Panc1 (cell line): ENCODE results near the gene PRPS1L1. TPM values are rescaled to one million over a fixed set of nuclear protein-coding genes. Genes with fewer than 3 reads are reported as not detected.

Source experiments
- ATAC-seq: fragments of 200-7000 bp; cut with Tn5 transposase; 2 replicates; pipeline ENCODE4 v1.9.1; 2020; ENCODE audit warnings: mild to moderate bottlenecking, moderate library complexity
- BruUV-seq: library from RNA; stranded (reverse); fragments of 400-500 nt; replicated peaks from 2 replicates; lab custom pipeline; 2021; lab: Mats Ljungman, UMichigan
- CTCF ChIA-PET: fragments of 300-600 bp; sonication (Branson Sonifier 250); formaldehyde crosslinking; loops from one replicate; lab custom pipeline; 2022; ENCODE audit warnings: antibody characterized with exemption; lab: Charles Lee
- POLR2A ChIA-PET: fragments of 300-600 bp; sonication (Branson Sonifier 250); formaldehyde crosslinking; loops from one replicate; lab custom pipeline; 2022; ENCODE audit warnings: antibody characterized with exemption; lab: Charles Lee
- DNase-seq: peaks from one replicate; pipeline ENCODE4 v3.0.0-alpha.2; 2010; ENCODE audit warnings: low read depth, low spot score
- H3K27ac ChIP-seq: 2 replicates; pipeline ENCODE4 v1.5.1; 2011; ENCODE audit warnings: mild to moderate bottlenecking, low read length, inconsistent platforms
- H3K27me3 ChIP-seq: fragments of 200-500 bp; sonication (Bioruptor generic); 2 replicates; pipeline ENCODE4 v1.6.0; 2014; ENCODE audit warnings: low read length, inconsistent platforms; ENCODE audit not compliant: control insufficient read depth, insufficient read depth
- H3K36me3 ChIP-seq: fragments of 200-500 bp; sonication (Bioruptor generic); 2 replicates; pipeline ENCODE4 v1.5.1; 2014; ENCODE audit warnings: inconsistent platforms, mild to moderate bottlenecking, low read length, moderate library complexity; ENCODE audit not compliant: control insufficient read depth, insufficient read depth
- H3K4me1 ChIP-seq: 2 replicates; pipeline ENCODE4 v1.5.1; 2011; ENCODE audit warnings: inconsistent platforms, mild to moderate bottlenecking, low read length, moderate library complexity; ENCODE audit not compliant: control insufficient read depth, insufficient read depth
- H3K4me3 ChIP-seq, 2 experiments: 2 replicates each; pipeline ENCODE4 v1.5.1; 2011 to 2012; ENCODE audit warnings: low read depth in 2 of 2, low read length in 2 of 2, mild to moderate bottlenecking in 2 of 2, inconsistent platforms in 1 of 2, moderate library complexity in 1 of 2
- H3K9me3 ChIP-seq: fragments of 200-500 bp; sonication (Bioruptor generic); 2 replicates; pipeline ENCODE4 v1.5.1; 2014; ENCODE audit warnings: low read depth, mild to moderate bottlenecking, inconsistent platforms, low read length, moderate library complexity; ENCODE audit not compliant: control insufficient read depth, insufficient read depth
- CTCF ChIP-seq: fragments of 450-650 bp; IDR thresholded peaks from 2 replicates; pipeline ENCODE4 v1.5.1; 2017; ENCODE audit warnings: mild to moderate bottlenecking
- POLR2AphosphoS5 ChIP-seq: IDR thresholded peaks from 2 replicates; pipeline ENCODE4 v1.6.1; 2012; ENCODE audit warnings: mild to moderate bottlenecking, low read depth, low read length, moderate library complexity
- REST ChIP-seq, 2 experiments: IDR thresholded peaks; 2 replicates each; pipeline ENCODE4 v1.6.1; 2011 to 2012; ENCODE audit warnings: low read depth in 2 of 2, control low read depth in 1 of 2, low read length in 1 of 2, mild to moderate bottlenecking in 1 of 2, moderate library complexity in 1 of 2; ENCODE audit not compliant: insufficient read depth in 1 of 2
- SIN3A ChIP-seq: IDR thresholded peaks from 2 replicates; pipeline ENCODE4 v1.6.1; 2012; ENCODE audit warnings: low read depth, mild to moderate bottlenecking, low read length, moderate library complexity, borderline replicate concordance; ENCODE audit not compliant: insufficient read depth
- TCF7L2 ChIP-seq: IDR thresholded peaks from 2 replicates; pipeline ENCODE4 v1.6.1; 2011; ENCODE audit warnings: mild to moderate bottlenecking, low read depth, low read length, inconsistent platforms
- in situ Hi-C: cut with HindIII; loops from 2 replicates; pipeline ENCODE4 v1.10.0; 2016; ENCODE audit warnings: low sequenced_read_pairs, low pct_unique_long_range_greater_than_20kb
- intact Hi-C: fragments of 100-400 bp; cut with micrococcal nuclease; formaldehyde crosslinking; loops from one replicate; pipeline ENCODE4 v1.10.0; 2022; ENCODE audit not compliant: unreplicated experiment
- total RNA-seq: library from RNA; stranded (reverse); gene quantifications from one replicate; pipeline ENCODE4 v1.2.1, GENCODE V29; 2021; ENCODE audit not compliant: unreplicated experiment

The PRPS1L1 gene
- total RNA-seq, 1 experiment from 2014 or later = not detected

- Histone ChIP-seq H3K9me3 (no peaks in the 10 kb centered on the region), H3K27ac (no peak overlapping the region), H3K36me3 (no peaks in the 10 kb centered on the region), H3K4me3 (no peak overlapping the region), H3K4me1 (no peaks in the 10 kb centered on the region), H3K27me3 (peaks cover 2% of the 10 kb centered on the region; the same call in 1 of the 2 replicates)
- ChIA-PET CTCF (no interaction called here), POLR2A (no interaction called here)
- in situ Hi-C loops = no loop called here
- DNase-seq (no peak), ATAC-seq (no peak)
- BruUV-seq = no TSS peak
- intact Hi-C loops = no loop called here
- TF ChIP-seq REST (IDR thresholded peaks at IDR 0.05; ENCODE audit: insufficient read depth in 1 of 2, low read depth in 2 of 2, low read length in 1 of 2) (no peak), POLR2AphosphoS5 (no peak), TCF7L2 (no peak), CTCF (no peak), SIN3A (no peak)
Measured at GRCh38 chr7:17986851-17987250, 40.8 kb downstream of the PRPS1L1 start.

DNA sequence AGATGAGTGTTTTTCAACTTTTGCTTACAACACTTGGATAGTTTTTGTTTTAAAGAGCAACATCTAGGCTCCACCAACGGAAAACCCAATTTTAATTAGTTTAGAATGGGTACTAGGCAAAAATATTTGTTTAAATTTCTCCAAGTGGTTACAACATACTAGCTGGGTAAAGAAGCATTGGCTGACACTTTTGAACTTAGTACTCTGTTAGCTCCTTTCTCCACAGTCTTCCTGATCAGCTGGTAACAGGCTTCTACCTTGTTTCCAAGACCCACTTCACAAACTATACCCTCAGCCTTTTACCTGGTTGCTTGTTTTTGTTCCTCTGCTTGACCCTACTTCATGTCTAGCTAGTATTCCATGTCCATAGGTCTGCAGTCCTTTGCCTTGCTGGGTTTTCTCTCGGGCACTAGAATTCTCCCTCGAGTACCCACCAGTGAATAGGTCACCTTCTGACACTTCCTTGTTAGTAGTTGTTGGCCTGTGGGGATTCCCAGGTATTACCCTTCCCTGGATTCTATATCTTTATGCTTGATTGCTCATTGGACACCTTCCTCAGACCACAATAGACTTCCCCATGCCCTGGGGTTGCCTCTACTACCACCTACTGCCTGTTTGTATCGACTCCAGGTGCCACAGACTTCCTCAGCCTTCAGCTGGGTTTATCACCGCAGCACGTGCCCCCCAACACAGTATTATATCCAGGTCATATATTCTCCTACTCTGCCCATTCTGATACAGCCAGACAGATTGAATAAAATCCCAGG, 42.0 kb downstream of the PRPS1L1 start:
- Histone ChIP-seq H3K27me3 (peaks cover 2% of the 10 kb centered on the region; the same call in 1 of the 2 replicates), H3K9me3 (no peaks in the 10 kb centered on the region), H3K36me3 (no peaks in the 10 kb centered on the region), H3K4me3 (no peak overlapping the region), H3K4me1 (no peaks in the 10 kb centered on the region), H3K27ac (no peak overlapping the region)
- no TSS peak for BruUV-seq
- POLR2A ChIA-PET = no interaction called here
- intact Hi-C loops (no loop called here), in situ Hi-C loops (no loop called here)
- DNase-seq (no peak), ATAC-seq (no peak)
- TF ChIP-seq POLR2AphosphoS5 (no peak), SIN3A (no peak)
- CTCF ChIA-PET = no interaction called here

DNA sequence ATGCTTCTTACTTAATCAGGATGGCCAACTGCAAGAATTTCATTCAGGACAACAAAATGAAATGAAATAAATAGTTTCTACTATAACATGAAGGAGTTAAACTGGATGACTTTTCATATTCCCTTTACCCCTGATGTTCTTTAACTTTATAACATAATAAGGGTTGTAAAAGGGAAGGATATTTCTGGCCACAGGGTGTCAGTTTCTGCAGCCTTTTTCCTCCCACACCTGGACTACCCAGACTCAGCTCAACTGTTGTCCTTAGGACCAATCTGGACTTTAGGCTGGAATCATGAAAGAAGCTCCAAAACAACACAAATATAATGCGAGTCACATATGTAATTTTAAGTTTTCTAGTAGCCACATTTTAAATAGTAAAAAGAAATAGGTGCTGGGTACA, 43.4 kb downstream of the PRPS1L1 start:
- intact Hi-C loops (no loop called here), in situ Hi-C loops (no loop called here)
- Histone ChIP-seq H3K27ac (no peak overlapping the region), H3K4me1 (no peaks in the 10 kb centered on the region), H3K9me3 (no peaks in the 10 kb centered on the region), H3K27me3 (peaks cover 2% of the 10 kb centered on the region; the same call in 1 of the 2 replicates), H3K4me3 (no peak overlapping the region), H3K36me3 (no peaks in the 10 kb centered on the region)
- TF ChIP-seq TCF7L2 (no peak), REST (IDR thresholded peaks at IDR 0.05; ENCODE audit: insufficient read depth in 1 of 2, low read depth in 2 of 2, low read length in 1 of 2) (no peak), SIN3A (no peak), POLR2AphosphoS5 (no peak), CTCF (no peak)
- DNase-seq (no peak), ATAC-seq (no peak)
- POLR2A ChIA-PET = no interaction called here
- BruUV-seq = no TSS peak
- CTCF ChIA-PET = no interaction called here
